ENCODE measurements around the gene CFAP299.

GRCh38 chr4:80539190-80539589 lies 203.7 kb downstream of the CFAP299 start:
- TF ChIP-seq POLR2AphosphoS5 (IDR thresholded peaks at IDR 0.05; ENCODE audit: low read depth, low read length) (no peak), POLR2A (IDR thresholded peaks at IDR 0.05; ENCODE audit: low read depth, low read length) (no peak), TAF1 (IDR thresholded peaks at IDR 0.05; ENCODE audit: low read depth, low read length) (no peak), SPI1 (IDR thresholded peaks at IDR 0.05; ENCODE audit: low read depth, low read length) (no peak), POU2F2 (IDR thresholded peaks at IDR 0.05; ENCODE audit: low read depth, low read length) (no peak), PAX5 (IDR thresholded peaks at IDR 0.05; ENCODE audit: insufficient read depth, low read length, severe bottlenecking) (no peak)

Data from GM12891 (cell line).